ENCODE results near the gene PREX1.

DNA sequence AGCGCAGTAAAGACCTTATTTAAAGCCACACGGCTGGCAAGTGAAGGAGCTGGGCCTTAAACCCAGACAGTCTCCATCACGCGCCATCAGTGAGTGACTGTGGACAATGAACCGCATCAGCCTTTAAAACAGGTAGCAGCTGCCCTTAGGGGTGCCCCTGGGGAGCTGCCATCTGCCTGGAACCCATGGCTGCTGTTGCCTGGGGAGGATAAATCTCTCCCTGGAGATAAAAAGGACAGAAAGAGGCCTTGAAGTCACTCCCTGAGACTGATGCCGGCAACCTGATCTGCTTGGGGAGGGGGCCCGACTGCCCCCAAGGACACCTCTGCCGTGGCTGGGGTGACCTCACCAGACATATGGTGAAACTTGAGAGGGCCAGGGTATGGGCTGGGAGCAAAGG, 73.5 kb downstream of the PREX1 start:
- TF ChIP-seq, protein P1, sequence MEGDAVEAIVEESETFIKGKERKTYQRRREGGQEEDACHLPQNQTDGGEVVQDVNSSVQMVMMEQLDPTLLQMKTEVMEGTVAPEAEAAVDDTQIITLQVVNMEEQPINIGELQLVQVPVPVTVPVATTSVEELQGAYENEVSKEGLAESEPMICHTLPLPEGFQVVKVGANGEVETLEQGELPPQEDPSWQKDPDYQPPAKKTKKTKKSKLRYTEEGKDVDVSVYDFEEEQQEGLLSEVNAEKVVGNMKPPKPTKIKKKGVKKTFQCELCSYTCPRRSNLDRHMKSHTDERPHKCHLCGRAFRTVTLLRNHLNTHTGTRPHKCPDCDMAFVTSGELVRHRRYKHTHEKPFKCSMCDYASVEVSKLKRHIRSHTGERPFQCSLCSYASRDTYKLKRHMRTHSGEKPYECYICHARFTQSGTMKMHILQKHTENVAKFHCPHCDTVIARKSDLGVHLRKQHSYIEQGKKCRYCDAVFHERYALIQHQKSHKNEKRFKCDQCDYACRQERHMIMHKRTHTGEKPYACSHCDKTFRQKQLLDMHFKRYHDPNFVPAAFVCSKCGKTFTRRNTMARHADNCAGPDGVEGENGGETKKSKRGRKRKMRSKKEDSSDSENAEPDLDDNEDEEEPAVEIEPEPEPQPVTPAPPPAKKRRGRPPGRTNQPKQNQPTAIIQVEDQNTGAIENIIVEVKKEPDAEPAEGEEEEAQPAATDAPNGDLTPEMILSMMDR (optimal IDR thresholded peaks at IDR 0.05 in 1 of 3, IDR thresholded peaks at IDR 0.05 in 1 of 3, conservative IDR thresholded peaks at IDR 0.05 in 1 of 3; ENCODE audit: extremely low read depth in 1 of 3, insufficient read depth in 2 of 3, low read length in 3 of 3): no peak
- no peak for TF ChIP-seq EZH2 (IDR thresholded peaks at IDR 0.05; ENCODE audit: low read length)
